ENCODE results near the gene ZNF138.

The ZNF138 gene

DNA sequence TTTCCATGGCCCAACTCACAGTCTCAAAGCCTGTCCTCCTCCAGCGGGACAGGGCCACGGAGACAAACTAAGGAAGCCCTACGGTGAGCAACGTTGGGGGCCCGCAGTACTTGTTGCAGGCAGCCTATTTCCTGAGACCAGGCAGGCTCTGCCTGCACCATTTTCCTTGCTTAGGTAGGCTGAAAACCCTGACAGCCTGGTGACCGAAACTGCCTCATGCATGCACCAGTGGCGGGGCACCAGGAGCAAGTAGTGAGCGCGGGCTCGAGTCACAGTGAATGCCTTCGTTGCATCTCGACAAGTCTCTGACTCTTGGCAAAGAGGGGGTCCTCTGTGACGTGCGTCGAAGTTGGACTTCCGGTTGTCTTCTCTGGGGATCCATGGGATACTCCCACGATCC, 85.6 kb downstream of the ZNF138 start:
- Histone ChIP-seq H3K9ac (ENCODE audit: low read length) (no peak overlapping the region), H3K4me3 (ENCODE audit: low read length) (no peak overlapping the region), H3K27me3 (ENCODE audit: control insufficient read depth, insufficient read depth, low read length) (no peaks in the 10 kb centered on the region), H3K36me3 (ENCODE audit: control insufficient read depth, insufficient read depth, low read length) (no peaks in the 10 kb centered on the region), H3K27ac (ENCODE audit: low read depth, low read length) (no peak overlapping the region), H3K4me1 (ENCODE audit: control insufficient read depth, insufficient read depth, low read length) (peaks cover 9% of the 10 kb centered on the region)

DNA sequence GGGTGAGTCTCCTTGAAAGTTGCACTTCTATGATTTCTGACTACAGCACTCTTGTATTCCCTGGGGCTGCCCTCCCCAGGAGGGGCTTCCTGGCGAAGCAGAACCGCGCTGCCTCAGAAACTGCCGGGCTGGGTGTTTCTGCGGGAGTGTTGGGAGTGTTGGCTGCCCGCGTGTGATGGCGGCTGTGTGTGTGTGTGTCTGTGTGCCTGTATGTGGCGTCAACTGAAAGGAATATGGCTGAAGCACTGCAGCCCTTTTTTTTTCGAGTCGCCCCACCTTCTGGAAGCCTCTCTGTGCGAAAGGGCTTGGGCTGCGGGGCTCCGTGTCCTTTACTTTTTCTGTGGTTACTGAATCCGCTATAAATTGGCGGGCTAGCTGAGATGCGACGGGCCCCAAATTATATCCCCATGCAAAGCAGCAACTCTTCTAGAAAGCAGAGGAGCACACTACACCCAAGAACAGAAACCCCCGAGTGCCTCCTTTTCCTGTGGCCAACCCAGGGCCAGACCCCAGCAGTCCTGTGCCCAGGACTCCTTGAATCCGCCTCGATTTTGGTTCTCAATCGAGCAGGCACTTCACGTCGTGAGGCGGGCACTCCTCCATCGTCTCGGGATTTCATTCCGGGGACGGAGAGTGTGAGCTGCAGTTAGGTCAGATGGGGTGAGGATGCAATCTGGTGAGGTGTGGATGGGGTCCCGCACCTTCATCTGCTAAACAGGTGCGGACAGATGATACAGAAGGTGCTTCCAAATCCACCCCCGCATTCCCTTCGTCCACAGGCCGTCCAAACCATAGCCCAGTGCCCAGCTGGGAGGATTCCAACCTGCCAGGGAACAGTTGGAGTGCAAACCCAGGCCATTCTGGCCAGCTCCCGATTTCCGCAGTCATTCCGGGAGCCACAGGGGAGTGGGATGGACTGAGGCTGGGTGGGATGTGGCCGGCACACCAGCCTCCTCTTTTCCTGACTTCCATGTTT, 86.4 kb downstream of the ZNF138 start:
- no peak overlapping the region for H3K9ac ChIP-seq (ENCODE audit: low read length)
- peak overlapping the region; percentile 76 for H3K27ac ChIP-seq (ENCODE audit: low read depth, low read length)
- H3K27me3 ChIP-seq (ENCODE audit: control insufficient read depth, insufficient read depth, low read length) = no peaks in the 10 kb centered on the region
- peaks cover 9% of the 10 kb centered on the region for H3K4me1 ChIP-seq (ENCODE audit: control insufficient read depth, insufficient read depth, low read length)
- H3K4me3 ChIP-seq (ENCODE audit: low read length) = no peak overlapping the region
- no peaks in the 10 kb centered on the region for H3K36me3 ChIP-seq (ENCODE audit: control insufficient read depth, insufficient read depth, low read length)

DNA sequence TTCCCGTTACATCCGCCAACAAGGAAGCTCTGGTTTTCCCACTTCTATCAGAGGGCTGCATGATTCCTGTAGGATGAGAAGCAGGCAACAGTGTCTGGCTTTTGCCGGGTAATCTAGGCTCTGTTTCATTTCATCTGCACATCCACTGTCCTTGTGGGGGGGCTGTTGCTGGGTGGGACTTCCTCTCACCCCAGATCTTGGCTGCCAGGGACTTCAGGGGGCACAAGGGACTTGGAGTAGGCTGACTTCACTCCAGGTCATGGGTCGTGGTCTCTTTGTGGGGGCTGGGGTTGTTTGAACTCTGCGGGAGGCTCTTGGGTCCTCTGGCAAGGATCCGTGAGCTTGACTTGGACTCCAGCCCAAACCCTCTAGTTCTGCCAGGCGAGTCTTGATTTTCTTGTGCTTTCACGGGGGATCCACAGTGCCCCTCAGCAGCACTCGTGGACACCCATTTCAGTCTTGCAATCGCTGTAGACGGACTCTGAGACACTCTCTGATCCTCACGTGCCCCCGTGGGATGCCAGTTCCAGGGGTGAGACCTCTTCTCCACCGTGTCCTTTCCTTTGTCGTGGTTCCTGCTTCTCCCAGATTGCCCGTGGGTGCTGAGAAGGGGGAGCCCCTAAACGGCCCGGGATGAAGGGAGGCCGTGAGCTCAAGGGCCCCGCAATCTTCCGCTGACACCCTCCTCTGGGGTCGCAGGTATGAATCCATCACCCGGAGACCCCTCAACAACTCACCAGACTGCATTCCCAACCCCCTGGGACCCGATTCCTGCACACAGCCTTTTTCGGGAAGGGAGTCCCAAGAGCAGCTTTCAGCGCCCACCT, 87.4 kb downstream of the ZNF138 start:
- H3K36me3 ChIP-seq (ENCODE audit: control insufficient read depth, insufficient read depth, low read length) = no peaks in the 10 kb centered on the region
- no peak overlapping the region for H3K9ac ChIP-seq (ENCODE audit: low read length)
- H3K4me3 ChIP-seq (ENCODE audit: low read length) = peak overlapping the region; percentile 66
- no peaks in the 10 kb centered on the region for H3K27me3 ChIP-seq (ENCODE audit: control insufficient read depth, insufficient read depth, low read length)
- H3K27ac ChIP-seq (ENCODE audit: low read depth, low read length) = peak overlapping the region; percentile 76
- peaks cover 9% of the 10 kb centered on the region for H3K4me1 ChIP-seq (ENCODE audit: control insufficient read depth, insufficient read depth, low read length)

DNA sequence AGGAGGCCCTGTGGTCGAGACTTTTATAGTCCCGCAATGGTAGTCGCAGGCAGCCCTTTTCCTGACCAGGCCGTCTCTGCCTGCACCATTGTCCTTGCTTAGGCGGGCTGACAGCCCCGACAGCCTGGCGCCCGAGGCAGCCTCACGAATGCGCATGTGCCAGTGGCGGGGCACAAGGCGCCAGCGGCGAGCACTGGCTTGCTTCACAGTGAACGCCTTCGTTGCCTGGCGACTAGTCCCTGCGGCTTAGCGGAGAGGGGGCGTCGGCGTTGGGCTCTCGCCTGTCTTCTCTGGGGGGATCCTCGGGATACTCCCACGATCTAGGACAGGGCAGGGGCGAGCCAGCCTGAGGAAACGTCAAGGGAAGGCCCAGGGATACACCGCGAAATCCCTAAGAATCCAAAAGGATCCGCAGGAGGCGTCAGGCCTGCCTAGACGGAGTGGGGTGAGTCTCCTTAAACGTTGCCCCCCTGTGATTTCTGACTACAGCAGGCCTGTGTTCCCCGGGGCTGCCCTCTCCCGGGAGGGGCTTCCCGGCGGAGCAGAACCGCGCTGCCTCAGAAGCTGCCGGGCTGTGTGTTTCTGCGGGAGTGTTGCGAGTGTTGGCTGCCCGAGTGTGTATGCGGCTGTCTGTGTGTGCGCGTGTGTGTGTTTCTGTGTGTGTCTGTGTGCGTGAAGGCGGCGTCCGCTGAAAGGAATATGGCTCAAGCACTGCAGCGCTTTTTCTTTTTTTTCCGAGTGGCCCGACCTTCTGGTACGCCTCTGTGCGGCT, 88.3 kb downstream of the ZNF138 start:
- peak overlapping the region; percentile 76 for H3K27ac ChIP-seq (ENCODE audit: low read depth, low read length)
- H3K27me3 ChIP-seq (ENCODE audit: control insufficient read depth, insufficient read depth, low read length) = no peaks in the 10 kb centered on the region
- H3K4me3 ChIP-seq (ENCODE audit: low read length) = peak overlapping the region; percentile 66
- peaks cover 6% of the 10 kb centered on the region for H3K4me1 ChIP-seq (ENCODE audit: control insufficient read depth, insufficient read depth, low read length)
- no peaks in the 10 kb centered on the region for H3K36me3 ChIP-seq (ENCODE audit: control insufficient read depth, insufficient read depth, low read length)
- H3K9ac ChIP-seq (ENCODE audit: low read length) = peak overlapping the region; percentile 11

All from rectal smooth muscle tissue (tissue), 1 donor.